ENCODE results near the gene RBPMS2. TPM values are rescaled to one million over a fixed set of nuclear protein-coding genes. Genes with fewer than 3 reads are reported as not detected.
"Not testable (repeated sequence)": the region's sequence is repeated elsewhere in the genome, so short reads cannot be mapped to it uniquely, and the experiment has no call there.

RBPMS2 gene
- polyA plus RNA-seq, 3 donors: 10.7 to 14.1 (median 13.5) TPM

GRCh38 chr15:64763021-64763420, 12.4 kb downstream of the RBPMS2 start:
- no peak for DNase-seq (ENCODE audit: extremely low read depth in 1 of 11, low read depth in 9 of 11, low spot score in 4 of 11)

GRCh38 chr15:64762546-64762945, 12.8 kb downstream of the RBPMS2 start:
- no peak for DNase-seq (ENCODE audit: extremely low read depth in 1 of 11, low read depth in 9 of 11, low spot score in 4 of 11)

- DNase-seq (ENCODE audit: extremely low read depth in 1 of 11, low read depth in 9 of 11, low spot score in 4 of 11): no peak
Observed at GRCh38 chr15:64761156-64761555, 14.2 kb downstream of the RBPMS2 start.

GRCh38 chr15:64760056-64760455, 15.3 kb downstream of the RBPMS2 start:
- DNase-seq (ENCODE audit: extremely low read depth in 1 of 11, low read depth in 9 of 11, low spot score in 4 of 11): no peak

- DNase-seq (ENCODE audit: extremely low read depth in 1 of 11, low read depth in 9 of 11, low spot score in 4 of 11): no peak
Observed at GRCh38 chr15:64755427-64755940, 19.9 kb downstream of the RBPMS2 start.

- no peak for DNase-seq (ENCODE audit: extremely low read depth in 1 of 11, low read depth in 9 of 11, low spot score in 4 of 11)
Observed at GRCh38 chr15:64754663-64755426, 20.5 kb downstream of the RBPMS2 start.

- no peak for DNase-seq (ENCODE audit: extremely low read depth in 1 of 11, low read depth in 9 of 11, low spot score in 4 of 11)
Observed at GRCh38 chr15:64753480-64754185, 21.8 kb downstream of the RBPMS2 start.

GRCh38 chr15:64751464-64751863, 23.9 kb downstream of the RBPMS2 start:
- no peak for DNase-seq (ENCODE audit: extremely low read depth in 1 of 11, low read depth in 9 of 11, low spot score in 4 of 11)

GRCh38 chr15:64749999-64750657, 25.3 kb downstream of the RBPMS2 start:
- DNase-seq (ENCODE audit: extremely low read depth in 1 of 11, low read depth in 9 of 11, low spot score in 4 of 11): no peak

GRCh38 chr15:64749167-64749566, 26.2 kb downstream of the RBPMS2 start:
- DNase-seq (ENCODE audit: extremely low read depth in 1 of 11, low read depth in 9 of 11, low spot score in 4 of 11): no peak

GRCh38 chr15:64748251-64748650, 27.1 kb downstream of the RBPMS2 start:
- DNase-seq (ENCODE audit: extremely low read depth in 1 of 11, low read depth in 9 of 11, low spot score in 4 of 11): no peak

- no peak for DNase-seq (ENCODE audit: extremely low read depth in 1 of 11, low read depth in 9 of 11, low spot score in 4 of 11)
Observed at GRCh38 chr15:64747578-64747977, 27.8 kb downstream of the RBPMS2 start.

- DNase-seq (ENCODE audit: extremely low read depth in 1 of 11, low read depth in 9 of 11, low spot score in 4 of 11): no peak
Observed at GRCh38 chr15:64746921-64747320, 28.5 kb downstream of the RBPMS2 start.

GRCh38 chr15:64746356-64746755, 29.0 kb downstream of the RBPMS2 start:
- no peak for DNase-seq (ENCODE audit: extremely low read depth in 1 of 11, low read depth in 9 of 11, low spot score in 4 of 11)

GRCh38 chr15:64743691-64744090, 31.7 kb downstream of the RBPMS2 start:
- no peak for DNase-seq (ENCODE audit: extremely low read depth in 1 of 11, low read depth in 9 of 11, low spot score in 4 of 11)

- DNase-seq (ENCODE audit: extremely low read depth in 1 of 11, low read depth in 9 of 11, low spot score in 4 of 11): no peak
Observed at GRCh38 chr15:64742921-64743320, 32.5 kb downstream of the RBPMS2 start.

GRCh38 chr15:64742385-64742784, 33.0 kb downstream of the RBPMS2 start:
- no peak for DNase-seq (ENCODE audit: extremely low read depth in 1 of 11, low read depth in 9 of 11, low spot score in 4 of 11)

- not testable (repeated sequence) for DNase-seq (ENCODE audit: extremely low read depth in 1 of 11, low read depth in 9 of 11, low spot score in 4 of 11)
Observed at GRCh38 chr15:64741708-64742107, 33.7 kb downstream of the RBPMS2 start.

GRCh38 chr15:64740311-64741170, 34.8 kb downstream of the RBPMS2 start:
- peak in 1 of 11 donors; percentile 44 for DNase-seq (ENCODE audit: extremely low read depth in 1 of 11, low read depth in 9 of 11, low spot score in 4 of 11)
